T-cell (primary cell): ENCODE data around the gene AEBP2. TPM values are rescaled to one million over a fixed set of nuclear protein-coding genes. Genes with fewer than 3 reads are reported as not detected.

Experiments
- ATAC-seq, 4 experiments: fragments of 200-7000 bp in 3 of 4; fragments of 150-1000 bp in 1 of 4; cut with Tn5 transposase; replicated peaks in 1 of 4; 1 replicate in 3 of 4; 2 replicates in 1 of 4; pipeline ENCODE4 v1.10.0; 2021; ENCODE audit warnings: moderate library complexity in 3 of 4, mild to moderate bottlenecking in 2 of 4, moderate number of reproducible peaks in 1 of 4
- CTCF ChIA-PET, 2 donors: fragments of 300-600 bp; sonication (Branson Sonifier 250); formaldehyde crosslinking; loops; one replicate each; lab custom pipeline; 2022; ENCODE audit warnings: antibody characterized with exemption in 2 of 2; lab: Charles Lee
- POLR2A ChIA-PET, 2 donors: fragments of 300-600 bp; sonication (Branson Sonifier 250); formaldehyde crosslinking; loops; one replicate each; lab custom pipeline; 2022; ENCODE audit warnings: antibody characterized with exemption in 2 of 2; lab: Charles Lee
- DNase-seq, 35 experiments: peaks; one replicate each; pipeline versions ENCODE4 v3.0.0 to v3.0.0-alpha.2; 2013 to 2023
- H3K27ac ChIP-seq: one replicate; pipeline ENCODE4 v1.5.1; 2013; ENCODE audit warnings: low read length
- H3K27me3 ChIP-seq, 2 experiments: replicated peaks in 1 of 2; 1 replicate in 1 of 2; 2 replicates in 1 of 2; pipeline versions ENCODE4 v1.6.1 to v1.7.0; 2013; ENCODE audit warnings: low read length in 1 of 2, mixed read lengths in 1 of 2; ENCODE audit not compliant: control insufficient read depth in 2 of 2, insufficient read depth in 2 of 2; ENCODE audit errors: extremely low read depth in 1 of 2
- H3K36me3 ChIP-seq, 2 donors: 1 replicate in 1 of 2; 2 replicates in 1 of 2; pipeline versions ENCODE4 v1.6.1 to v1.7.0; 2013; ENCODE audit warnings: low read length in 1 of 2; ENCODE audit not compliant: control insufficient read depth in 2 of 2, insufficient read depth in 1 of 2; ENCODE audit errors: extremely low read depth in 1 of 2
- H3K4me1 ChIP-seq, 2 experiments: 1 replicate in 1 of 2; 2 replicates in 1 of 2; pipeline versions ENCODE4 v1.6.1 to v1.7.0; 2013; ENCODE audit warnings: low read length in 2 of 2, mixed read lengths in 1 of 2; ENCODE audit not compliant: insufficient read depth in 2 of 2, control insufficient read depth in 1 of 2; ENCODE audit errors: extremely low read depth in 1 of 2
- H3K4me3 ChIP-seq, 2 donors: 1 replicate in 1 of 2; 2 replicates in 1 of 2; pipeline versions ENCODE4 v1.5.1 to v1.7.0; 2013; ENCODE audit warnings: mild to moderate bottlenecking in 2 of 2, low read length in 1 of 2, moderate library complexity in 1 of 2; ENCODE audit not compliant: control insufficient read depth in 1 of 2; ENCODE audit errors: extremely low read depth in 1 of 2
- H3K9me3 ChIP-seq: 2 replicates; pipeline ENCODE4 v1.7.0; 2013
- H3K27ac Mint-ChIP-seq, 2 donors: one replicate each; pipeline ENCODE4 v1.8.0; 2020 to 2021; ENCODE audit warnings: mild to moderate bottlenecking in 2 of 2, mixed read lengths in 2 of 2
- H3K27me3 Mint-ChIP-seq, 2 donors: one replicate each; pipeline ENCODE4 v1.8.0; 2021 to 2022; ENCODE audit warnings: mixed read lengths in 2 of 2
- H3K36me3 Mint-ChIP-seq: one replicate; pipeline ENCODE4 v1.8.0; 2021; ENCODE audit warnings: mixed read lengths
- H3K4me1 Mint-ChIP-seq, 3 donors: one replicate each; pipeline ENCODE4 v1.8.0; 2020 to 2022; ENCODE audit warnings: mixed read lengths in 3 of 3, mild to moderate bottlenecking in 1 of 3
- H3K4me3 Mint-ChIP-seq, 3 donors: one replicate each; pipeline ENCODE4 v1.8.0; 2020 to 2022; ENCODE audit warnings: mild to moderate bottlenecking in 3 of 3, mixed read lengths in 3 of 3, moderate library complexity in 3 of 3
- H3K9me3 Mint-ChIP-seq, 3 donors: one replicate each; pipeline ENCODE4 v1.8.0; 2020 to 2022; ENCODE audit warnings: mixed read lengths in 3 of 3
- WGBS: methylation state at CpG from one replicate; pipeline ENCODE4 v1.1.5; 2013; ENCODE audit warnings: missing lambda C conversion rate; ENCODE audit not compliant: insufficient coverage; 5-methylcytosine and 5-hydroxymethylcytosine counted together
- total RNA-seq, 35 experiments: library from RNA in 6 of 35; stranded (reverse) in 6 of 35; fragments of 120-200 nt in 1 of 35; gene quantifications; one replicate each; pipeline versions ENCODE4 v1.2.1 to v1.2.4 and lab custom pipeline; 2013 to 2026

The AEBP2 gene
- total RNA-seq, 5 donors from 2014 or later (not counting 1 experiment from before 2014, with no cell fraction given): 43.4 to 71.5 (median 50.0) TPM

DNA sequence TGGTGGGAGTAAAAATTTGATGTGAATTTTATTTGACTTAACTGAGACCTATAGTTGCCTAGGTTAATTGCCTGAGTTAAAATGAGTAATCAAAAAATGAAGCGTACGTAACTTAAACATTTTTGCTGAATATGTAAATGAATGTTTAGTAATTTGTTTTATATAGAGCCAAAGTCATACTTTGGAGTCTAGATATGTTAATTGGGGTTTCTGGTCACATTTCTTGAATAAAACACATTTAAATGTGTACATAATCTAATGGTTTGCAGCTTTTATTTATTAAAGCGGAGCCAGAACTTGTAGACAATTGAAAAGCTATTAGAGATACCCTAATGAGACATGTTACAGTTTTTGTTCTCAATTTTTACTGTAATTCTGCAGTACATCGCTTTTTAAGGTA lies 71.2 kb downstream of the AEBP2 start:
- H3K9me3 Mint-ChIP-seq: no peaks in the 10 kb centered on the region
- no peak overlapping the region for H3K27ac Mint-ChIP-seq
- Histone ChIP-seq H3K27me3 (no peaks in the 10 kb centered on the region), H3K27ac (no peak overlapping the region), H3K9me3 (no peaks in the 10 kb centered on the region), H3K36me3 (peaks cover 4 to 22% of the 10 kb centered on the region in 2 donors), H3K4me3 (no peak overlapping the region), H3K4me1 (peaks cover 2 to 3% of the 10 kb centered on the region in 2 experiments)
- ATAC-seq (no peak), DNase-seq (no peak)
- H3K4me1 Mint-ChIP-seq: peaks cover 27 to 39% (median 32%) of the 10 kb centered on the region in 3 donors
- no peaks in the 10 kb centered on the region for H3K27me3 Mint-ChIP-seq
- ChIA-PET POLR2A (interaction anchor here in 1 of 2 donors (0.6 kb wide), 1 partner anchor 58 kb away, joined by 6 read pairs; no protein-coding TSS in a partner anchor), CTCF (interaction anchor here (0.6 kb wide), 2 partner anchors 47 to 103 kb away, joined by 4 to 6 read pairs; no protein-coding TSS in a partner anchor)
- peaks cover 42% of the 10 kb centered on the region for H3K36me3 Mint-ChIP-seq
- no peak overlapping the region for H3K4me3 Mint-ChIP-seq
- no CpG with 5 or more reads among the region's 4 CpGs for WGBS

DNA sequence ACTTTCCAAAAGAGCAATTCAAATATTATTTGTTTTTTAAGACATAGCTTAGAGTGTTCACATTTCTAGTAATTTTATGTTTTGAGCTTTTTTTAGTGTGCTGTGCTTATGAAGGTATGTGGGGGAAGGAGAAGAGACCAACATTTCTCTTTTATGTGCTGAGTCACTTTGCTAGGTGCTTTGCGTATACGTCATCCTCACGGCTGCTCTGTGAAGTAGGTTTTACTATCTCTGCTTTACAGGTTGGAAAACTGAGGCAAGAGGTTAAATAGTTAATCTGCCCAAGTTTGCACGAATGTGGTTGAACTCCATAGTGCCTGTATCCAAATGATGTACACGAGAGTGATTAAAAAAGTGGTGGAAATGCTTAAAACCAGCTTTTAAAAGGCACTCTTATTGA lies 75.9 kb downstream of the AEBP2 start:
- Mint-ChIP-seq H3K27ac (no peak overlapping the region), H3K4me3 (no peak overlapping the region), H3K9me3 (no peaks in the 10 kb centered on the region), H3K36me3 (peaks cover 41% of the 10 kb centered on the region), H3K4me1 (peaks cover 0 to 19% (median 8%) of the 10 kb centered on the region in 3 donors), H3K27me3 (no peaks in the 10 kb centered on the region)
- ATAC-seq (no peak), DNase-seq (no peak)
- Histone ChIP-seq H3K9me3 (no peaks in the 10 kb centered on the region), H3K36me3 (peaks cover 0 to 35% of the 10 kb centered on the region in 2 donors), H3K4me3 (no peak overlapping the region), H3K4me1 (no peaks in the 10 kb centered on the region), H3K27ac (no peak overlapping the region), H3K27me3 (no peaks in the 10 kb centered on the region)
- WGBS: 93% methylated on average over 3 of the region's 5 CpGs
- ChIA-PET CTCF (no interaction called here), POLR2A (no interaction called here)

DNA sequence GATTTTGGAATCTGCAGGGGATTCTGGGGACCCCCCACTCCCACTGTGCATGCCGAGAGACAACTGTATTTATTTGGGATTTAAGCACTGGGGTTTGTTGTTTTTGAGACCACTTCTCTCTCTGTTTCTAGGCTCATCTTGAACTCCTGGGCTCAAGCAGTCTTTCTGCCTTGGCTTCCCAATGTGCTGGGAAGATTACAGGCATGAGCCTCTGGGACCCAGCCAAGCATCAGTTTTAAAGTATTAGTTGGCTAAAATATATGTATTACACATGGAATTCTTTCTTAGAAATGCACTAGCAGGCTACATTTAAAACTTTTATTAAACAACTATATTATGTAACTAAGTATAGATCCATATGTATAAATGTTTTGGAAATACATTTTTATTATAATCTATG lies 78.3 kb downstream of the AEBP2 start:
- Histone ChIP-seq H3K9me3 (no peaks in the 10 kb centered on the region), H3K27ac (no peak overlapping the region), H3K4me3 (no peak overlapping the region), H3K27me3 (no peaks in the 10 kb centered on the region), H3K36me3 (peaks cover 0 to 40% of the 10 kb centered on the region in 2 donors), H3K4me1 (no peaks in the 10 kb centered on the region)
- H3K4me1 Mint-ChIP-seq: peaks cover 0 to 14% (median 0%) of the 10 kb centered on the region in 3 donors
- WGBS: no CpG with 5 or more reads among the region's 1 CpG
- POLR2A ChIA-PET: no interaction called here
- DNase-seq (no peak), ATAC-seq (no peak)
- CTCF ChIA-PET: no interaction called here
- peak overlapping the region in 1 of 2 donors; percentile 74 for H3K27ac Mint-ChIP-seq
- H3K9me3 Mint-ChIP-seq: no peaks in the 10 kb centered on the region
- no peak overlapping the region for H3K4me3 Mint-ChIP-seq
- no peaks in the 10 kb centered on the region for H3K27me3 Mint-ChIP-seq
- H3K36me3 Mint-ChIP-seq: peaks cover 26% of the 10 kb centered on the region

DNA sequence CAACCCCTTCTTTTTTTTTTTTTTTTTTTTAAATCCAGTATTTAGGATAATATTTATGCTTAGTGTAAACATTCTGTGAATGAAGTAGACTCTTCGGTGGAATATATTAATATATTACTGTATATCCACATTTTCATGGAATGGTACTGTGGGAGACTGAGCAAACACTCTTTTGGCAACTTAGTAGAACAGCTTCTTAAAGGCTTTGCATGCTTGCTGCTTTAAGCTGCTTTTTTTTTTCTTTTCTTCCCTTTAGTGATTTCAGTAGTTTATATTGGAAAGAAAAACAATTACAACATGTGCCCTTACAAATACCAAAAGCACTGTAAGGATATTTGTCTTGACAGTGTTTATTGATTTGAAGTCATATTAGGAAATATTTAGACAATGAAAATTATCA lies 78.9 kb downstream of the AEBP2 start:
- no peak for DNase-seq

DNA sequence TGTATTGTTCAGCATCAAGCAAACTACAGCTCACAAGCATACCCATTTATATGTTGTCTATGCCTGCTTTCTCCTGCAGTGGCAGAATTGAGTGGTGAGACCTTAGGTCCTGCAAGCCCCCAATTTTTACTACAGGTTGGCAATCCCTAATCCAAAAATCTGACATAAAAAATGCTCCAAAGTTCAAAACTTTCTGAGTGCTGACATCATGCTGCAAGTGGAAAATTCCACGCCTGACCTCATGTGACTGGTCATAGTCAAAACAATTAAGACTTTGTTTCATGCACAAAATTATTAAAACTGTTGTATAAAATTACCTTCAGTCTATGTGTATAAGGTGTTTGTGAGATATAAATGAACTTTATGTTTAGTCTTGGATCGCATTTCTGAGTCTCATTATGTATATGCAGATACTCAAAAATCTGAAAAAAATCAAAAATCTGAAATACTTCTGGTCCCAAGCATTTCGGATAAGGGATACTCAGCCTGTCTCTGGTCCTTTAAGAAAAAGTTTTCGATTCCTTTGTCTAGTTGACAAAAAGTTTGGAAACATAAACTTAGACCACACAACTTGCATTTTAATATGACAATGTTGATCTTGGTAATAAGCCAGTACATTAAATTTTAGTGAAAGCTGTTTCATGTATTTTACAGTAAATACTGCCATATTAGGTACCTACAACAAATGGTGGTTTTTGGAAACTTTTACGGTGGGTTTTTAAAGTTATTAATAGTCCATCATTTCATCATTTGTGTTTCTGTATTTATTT lies 81.5 kb downstream of the AEBP2 start:
- H3K27ac Mint-ChIP-seq: no peak overlapping the region
- no peak overlapping the region for H3K4me3 Mint-ChIP-seq
- H3K4me1 Mint-ChIP-seq: peaks cover 0 to 11% (median under 1%) of the 10 kb centered on the region in 3 donors
- 100% methylated on average over 1 of the region's 5 CpGs for WGBS
- DNase-seq: no peak
- Histone ChIP-seq H3K4me1 (no peaks in the 10 kb centered on the region), H3K27ac (no peak overlapping the region), H3K36me3 (peaks cover 0 to 18% of the 10 kb centered on the region in 2 donors), H3K9me3 (no peaks in the 10 kb centered on the region), H3K4me3 (no peak overlapping the region), H3K27me3 (no peaks in the 10 kb centered on the region)
- POLR2A ChIA-PET: no interaction called here
- no peak for ATAC-seq
- H3K9me3 Mint-ChIP-seq: no peaks in the 10 kb centered on the region
- no peaks in the 10 kb centered on the region for H3K27me3 Mint-ChIP-seq
- CTCF ChIA-PET: no interaction called here
- H3K36me3 Mint-ChIP-seq: peaks cover 17% of the 10 kb centered on the region

More for the DNA sequence above, 78.9 kb downstream of the AEBP2 start:
- H3K27ac Mint-ChIP-seq: no peak overlapping the region
- H3K27me3 ChIP-seq: no peaks in the 10 kb centered on the region
- H3K27ac ChIP-seq: no peak overlapping the region
- peaks cover 24% of the 10 kb centered on the region for H3K36me3 Mint-ChIP-seq
- no peak for ATAC-seq
- H3K36me3 ChIP-seq: peaks cover 0 to 38% of the 10 kb centered on the region in 2 donors
- no CpG with 5 or more reads among the region's 1 CpG for WGBS
- no peak overlapping the region for H3K4me3 ChIP-seq
- H3K4me3 Mint-ChIP-seq: no peak overlapping the region
- H3K27me3 Mint-ChIP-seq: no peaks in the 10 kb centered on the region
- H3K4me1 ChIP-seq: no peaks in the 10 kb centered on the region
- peaks cover 0 to 14% (median 0%) of the 10 kb centered on the region in 3 donors for H3K4me1 Mint-ChIP-seq
- POLR2A ChIA-PET: no interaction called here
- CTCF ChIA-PET: no interaction called here
- no peaks in the 10 kb centered on the region for H3K9me3 Mint-ChIP-seq
- no peaks in the 10 kb centered on the region for H3K9me3 ChIP-seq

GRCh38 chr12:19525274-19525673 lies 86.0 kb downstream of the AEBP2 start:
- Mint-ChIP-seq H3K27me3 (no peaks in the 10 kb centered on the region), H3K36me3 (peaks cover 4% of the 10 kb centered on the region), H3K4me3 (no peak overlapping the region), H3K27ac (no peak overlapping the region), H3K4me1 (peaks cover 32 to 36% (median 36%) of the 10 kb centered on the region in 3 donors), H3K9me3 (no peaks in the 10 kb centered on the region)
- no peak for DNase-seq
- no peak for ATAC-seq
- H3K9me3 ChIP-seq: no peaks in the 10 kb centered on the region
- ChIA-PET CTCF (no interaction called here), POLR2A (no interaction called here)
- no peak overlapping the region for H3K27ac ChIP-seq
- no peaks in the 10 kb centered on the region for H3K27me3 ChIP-seq
- H3K4me3 ChIP-seq: no peak overlapping the region
- 92% methylated on average over 6 of the region's 7 CpGs for WGBS
- peaks cover 0 to 9% of the 10 kb centered on the region in 2 donors for H3K36me3 ChIP-seq
- peaks cover 8 to 12% of the 10 kb centered on the region in 2 experiments for H3K4me1 ChIP-seq
